Lung (tissue), 12 donors: Measurements from ENCODE around the gene TMEM150A. TPM values are rescaled to one million over a fixed set of nuclear protein-coding genes. Genes with fewer than 3 reads are reported as not detected.

ENCODE experiments used
- ATAC-seq: fragments of 200-7000 bp; cut with Tn5 transposase; one replicate; pipeline ENCODE4 v1.9.1; 2020; ENCODE audit warnings: moderate number of reproducible peaks; ENCODE audit not compliant: insufficient read depth, low FRiP score
- DNase-seq, 3 donors: peaks; one replicate each; pipeline ENCODE4 v3.0.0-alpha.2; 2013 to 2017
- H3K27ac ChIP-seq, 2 donors: one replicate each; pipeline ENCODE4 v1.5.1; 2013; ENCODE audit warnings: mild to moderate bottlenecking in 2 of 2, moderate library complexity in 2 of 2, control low read depth in 1 of 2, inconsistent platforms in 1 of 2, low read depth in 1 of 2, low read length in 1 of 2
- H3K27me3 ChIP-seq, 3 donors: one replicate each; pipeline ENCODE4 v1.5.1; 2013; ENCODE audit warnings: low read length in 2 of 3; ENCODE audit not compliant: control insufficient read depth in 3 of 3, insufficient read depth in 3 of 3
- H3K36me3 ChIP-seq, 4 donors: one replicate each; pipeline ENCODE4 v1.5.1; 2013; ENCODE audit warnings: low read length in 4 of 4, mild to moderate bottlenecking in 1 of 4, moderate library complexity in 1 of 4; ENCODE audit not compliant: control insufficient read depth in 4 of 4, insufficient read depth in 4 of 4
- H3K4me1 ChIP-seq, 5 donors: one replicate each; pipeline ENCODE4 v1.5.1; 2013; ENCODE audit warnings: low read length in 5 of 5, mild to moderate bottlenecking in 2 of 5, moderate library complexity in 1 of 5; ENCODE audit not compliant: control insufficient read depth in 5 of 5, insufficient read depth in 5 of 5
- H3K4me3 ChIP-seq: one replicate; pipeline ENCODE4 v1.5.1; 2013; ENCODE audit warnings: mild to moderate bottlenecking, control low read depth, moderate library complexity
- H3K9ac ChIP-seq, 2 donors: one replicate each; pipeline ENCODE4 v1.5.1; 2013; ENCODE audit warnings: low read length in 2 of 2, control low read depth in 1 of 2; ENCODE audit not compliant: insufficient read depth in 1 of 2
- H3K9me3 ChIP-seq, 4 donors: one replicate each; pipeline ENCODE4 v1.5.1; 2013; ENCODE audit warnings: low read length in 3 of 4, mild to moderate bottlenecking in 1 of 4, moderate library complexity in 1 of 4; ENCODE audit not compliant: control insufficient read depth in 4 of 4, insufficient read depth in 3 of 4
- CTCF ChIP-seq: IDR thresholded peaks from 2 replicates; pipeline ENCODE4 v1.5.1; 2012; ENCODE audit warnings: mild to moderate bottlenecking; ENCODE audit errors: control extremely low read depth, extremely low read depth
- WGBS, 2 donors: extraction: QIAGEN DNeasy Blood & Tissue Kit; methylation state at CpG; one replicate each; pipeline ENCODE4 v1.1.7; 2013; 5-methylcytosine and 5-hydroxymethylcytosine counted together
- polyA plus RNA-seq, 2 donors: library from polyadenylated mRNA; stranded (reverse); fragments of 200-250 nt; gene quantifications; one replicate each; pipeline ENCODE4 v1.2.1, GENCODE V29; 2013
- total RNA-seq, 2 donors: library from RNA; depleted of rRNA in 1 of 2; stranded (reverse); fragments of >200 nt in 1 of 2; gene quantifications; one replicate each; pipeline ENCODE4 v1.2.1, GENCODE V29; 2014 to 2021
- donor health status: control.
- donor health status: control.
- donor health status: Bipolar disorder and iron deficiency.
- donor health status: healthy.
- donor health status: DM: yes; HTN: yes; CAD: no.

The TMEM150A gene
- total and polyA plus RNA-seq, 4 donors = 10.2 to 48.6 (median 31.8) TPM

- Histone ChIP-seq H3K4me1 (peaks cover 0 to 40% (median 21%) of the 10 kb centered on the region in 5 donors), H3K36me3 (peaks cover 0 to 7% (median 0%) of the 10 kb centered on the region in 4 donors), H3K4me3 (peak overlapping the region; percentile 27), H3K9me3 (no peaks in the 10 kb centered on the region), H3K9ac (peak overlapping the region; percentile 25 to 30), H3K27ac (peak overlapping the region; percentile 33 to 96), H3K27me3 (no peaks in the 10 kb centered on the region)
- DNase-seq (peak; percentile 55 to 71 (median 64)), ATAC-seq (peak; percentile 65)
- TF ChIP-seq CTCF = no peak
- WGBS, 2 donors = 7 to 13% methylated on average over 19 of the region's 19 CpGs
Measured at GRCh38 chr2:85578243-85579180, 24.0 kb downstream of the TMEM150A start.

GRCh38 chr2:85577386-85578242 lies 24.9 kb downstream of the TMEM150A start, which contains the start of gene VAMP8:
Gene VAMP8 (plus strand): TSS chr2:85577586. CDS start chr2:85577647, 61 bp downstream.
- Histone ChIP-seq H3K9me3 (no peaks in the 10 kb centered on the region), H3K36me3 (peaks cover 0 to 7% (median 0%) of the 10 kb centered on the region in 4 donors), H3K27ac (peak within 1 kb of the TSS; percentile 33 to 96), H3K27me3 (no peaks in the 10 kb centered on the region), H3K9ac (peak within 1 kb of the TSS; percentile 19 to 25), H3K4me3 (peak within 1 kb of the TSS; percentile 27), H3K4me1 (peaks cover 0 to 40% (median 20%) of the 10 kb centered on the region in 5 donors)
- ATAC-seq (peak; percentile 76), DNase-seq (peak; percentile 50 to 69 (median 53))
- WGBS, 2 donors = 6 to 7% methylated on average over 19 of the region's 19 CpGs
- TF ChIP-seq CTCF = no peak

- Histone ChIP-seq H3K36me3 (peaks cover 0 to 5% (median 0%) of the 10 kb centered on the region in 4 donors), H3K27me3 (no peaks in the 10 kb centered on the region), H3K9me3 (no peaks in the 10 kb centered on the region), H3K9ac (no peak overlapping the region), H3K4me1 (peaks cover 0 to 40% (median 16%) of the 10 kb centered on the region in 5 donors), H3K27ac (peak overlapping the region in 1 of 2 donors; percentile 96), H3K4me3 (no peak overlapping the region)
- ATAC-seq = no peak
- no peak for TF ChIP-seq CTCF
- no peak for DNase-seq
- WGBS, 2 donors = 38 to 40% methylated on average over 3 of the region's 3 CpGs
Measured at GRCh38 chr2:85577063-85577385, 25.5 kb downstream of the TMEM150A start.
